Colon (tissue), 2 donors: ENCODE results near the gene ZNF892.
"Not testable (repeated sequence)": the region's sequence is repeated elsewhere in the genome, so short reads cannot be mapped to it uniquely, and the experiment has no call there.

Experiments
- FAIRE-seq: peaks from 2 replicates; lab custom pipeline; 2012; peaks lifted over from hg19 to GRCh38; lab: Jason Lieb, UNC
- donor health status: control.
- donor health status: control.

The ZNF892 gene

GRCh38 chr2:95231723-95232122 is 24.4 kb downstream of the ZNF892 start:
- no peak for FAIRE-seq

- no peak for FAIRE-seq
Measured at GRCh38 chr2:95232232-95232631, 24.9 kb downstream of the ZNF892 start.

DNA sequence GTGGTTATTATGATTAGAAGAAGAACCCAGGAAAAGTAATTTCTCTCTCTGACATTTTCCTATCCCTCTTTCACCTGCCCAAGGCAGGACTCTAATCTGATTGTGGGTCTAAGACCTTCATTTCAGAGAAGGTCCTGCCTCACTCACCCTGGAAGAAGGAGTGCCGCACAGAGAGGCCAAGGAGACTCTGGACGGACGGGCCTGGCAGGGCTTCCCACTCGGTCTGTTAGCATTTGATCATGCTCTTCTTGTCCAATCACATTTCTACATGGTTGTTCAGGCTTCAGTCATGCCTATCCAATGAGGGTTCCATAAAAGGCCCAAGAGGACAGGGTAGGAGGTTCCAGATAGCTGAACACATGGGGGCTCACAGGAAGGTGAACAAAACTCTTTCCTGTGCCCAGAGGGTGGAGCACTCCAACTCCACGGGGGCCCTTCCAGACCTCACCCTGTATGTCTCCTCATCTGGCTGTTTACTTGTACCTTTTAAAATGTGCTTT is 27.0 kb downstream of the ZNF892 start:
- FAIRE-seq, result no peak

- FAIRE-seq, result no peak
Measured at GRCh38 chr2:95234816-95235215, 27.5 kb downstream of the ZNF892 start.

DNA sequence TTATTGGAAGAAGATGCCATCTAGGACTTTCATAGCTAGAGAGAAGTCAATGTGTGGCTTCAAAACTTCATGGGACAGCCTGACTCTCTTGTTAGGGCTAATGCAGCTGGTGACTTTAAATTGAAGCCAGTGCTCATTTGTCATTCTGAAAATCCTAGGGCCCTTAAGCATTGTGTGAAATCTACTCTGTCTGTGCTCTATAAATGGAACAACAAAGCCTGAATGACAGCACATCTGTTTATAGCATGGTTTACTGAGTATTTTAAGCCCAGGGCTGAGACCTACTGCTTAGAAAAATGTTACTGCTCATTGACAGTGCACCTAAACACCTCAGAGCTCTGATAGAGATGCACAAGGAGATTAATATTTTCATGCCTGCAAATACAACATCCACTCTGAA is 30.8 kb downstream of the ZNF892 start:
- no peak for FAIRE-seq

DNA sequence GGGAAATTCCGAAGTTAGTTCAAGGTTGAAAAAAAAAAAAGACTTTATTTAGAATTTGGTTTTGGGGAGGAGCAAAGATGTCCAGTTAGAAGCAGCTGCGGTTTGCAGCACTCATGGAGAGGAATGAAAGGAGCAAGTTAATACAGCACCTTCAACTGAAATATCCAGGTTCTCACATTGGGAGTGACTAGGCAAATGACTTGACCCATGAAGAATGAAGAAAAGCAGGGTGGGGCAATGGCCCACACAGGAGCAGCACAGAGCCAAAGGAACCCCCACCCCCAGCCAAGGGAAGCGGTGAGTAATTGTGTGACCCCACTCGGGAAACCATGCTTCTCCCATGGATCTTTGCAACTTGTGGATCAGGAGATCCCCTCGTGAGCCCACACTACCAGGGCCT is 32.8 kb downstream of the ZNF892 start:
- no peak for FAIRE-seq

- FAIRE-seq, result no peak
Measured at GRCh38 chr2:95240556-95240955, 33.2 kb downstream of the ZNF892 start.

- not testable (repeated sequence) for FAIRE-seq
Measured at GRCh38 chr2:95242084-95242483, 34.8 kb downstream of the ZNF892 start.
